Measurements from ENCODE around the gene ZBTB12. TPM values are rescaled to one million over a fixed set of nuclear protein-coding genes. Genes with fewer than 3 reads are reported as not detected.

ZBTB12 gene
- total and polyA plus RNA-seq, 2 of the 4 experiments (the other 2 are of a cell fraction), result 2.0 to 8.5 TPM

GRCh38 chr6:31892821-31893220 is 9.1 kb downstream of the ZBTB12 start:
- TF ChIP-seq RAD21 (IDR thresholded peaks at IDR 0.05; ENCODE audit: low read length) (no peak), POLR2A (IDR thresholded peaks at IDR 0.05; ENCODE audit: low read depth, low read length) (no peak), RCOR1 (IDR thresholded peaks at IDR 0.05; ENCODE audit: insufficient replicate concordance, low read length) (no peak), MAZ (IDR thresholded peaks at IDR 0.05; ENCODE audit: borderline replicate concordance, low read depth, low read length) (no peak), CEBPB (IDR thresholded peaks at IDR 0.05; ENCODE audit: low read depth, low read length) (no peak), NFE2L2 (IDR thresholded peaks at IDR 0.05; ENCODE audit: low read depth, low read length) (no peak), RFX5 (IDR thresholded peaks at IDR 0.05; ENCODE audit: low read depth, low read length) (no peak)
- TF ChIP-seq, protein P1, sequence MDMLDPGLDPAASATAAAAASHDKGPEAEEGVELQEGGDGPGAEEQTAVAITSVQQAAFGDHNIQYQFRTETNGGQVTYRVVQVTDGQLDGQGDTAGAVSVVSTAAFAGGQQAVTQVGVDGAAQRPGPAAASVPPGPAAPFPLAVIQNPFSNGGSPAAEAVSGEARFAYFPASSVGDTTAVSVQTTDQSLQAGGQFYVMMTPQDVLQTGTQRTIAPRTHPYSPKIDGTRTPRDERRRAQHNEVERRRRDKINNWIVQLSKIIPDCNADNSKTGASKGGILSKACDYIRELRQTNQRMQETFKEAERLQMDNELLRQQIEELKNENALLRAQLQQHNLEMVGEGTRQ (IDR thresholded peaks at IDR 0.05; ENCODE audit: low read depth, low read length), result no peak
- Histone ChIP-seq H3K56ac (ENCODE audit: extremely low read depth, insufficient read depth, low read length) (no peak overlapping the region), H3K23ac (ENCODE audit: low read depth, low read length) (no peak overlapping the region), H2AK9ac (replicated peaks; ENCODE audit: low read depth, low read length, poor library complexity) (no peak overlapping the region), H4K8ac (ENCODE audit: low read depth in 2 of 2, low read length in 2 of 2) (no peak overlapping the region), H3K18ac (ENCODE audit: low read depth, low read length) (no peak overlapping the region), H2BK120ac (ENCODE audit: low read depth, low read length) (no peak overlapping the region), H3K14ac (replicated peaks; ENCODE audit: low read depth, low read length) (no peak overlapping the region), H3K79me1 (ENCODE audit: low read depth in 1 of 2, low read length in 2 of 2) (peaks cover 17 to 24% of the 10 kb centered on the region in 2 experiments), H3K4ac (ENCODE audit: low read depth, low read length) (no peak overlapping the region), H3K27me3 (ENCODE audit: control insufficient read depth, insufficient read depth, low read length) (no peaks in the 10 kb centered on the region), H4K20me1 (ENCODE audit: insufficient read depth, low read length) (peaks cover 4% of the 10 kb centered on the region), H3K36me3 (ENCODE audit: control insufficient read depth, insufficient read depth, low read length) (peaks cover 44% of the 10 kb centered on the region), H4K91ac (ENCODE audit: insufficient read depth, low read depth, low read length) (no peak overlapping the region), H3K4me1 (ENCODE audit: control insufficient read depth, insufficient read depth, low read length) (peaks cover 2% of the 10 kb centered on the region; the same call in 1 of the 2 replicates), H2AK5ac (ENCODE audit: low read depth, low read length) (no peak overlapping the region), H3K4me2 (ENCODE audit: low read depth, low read length) (no peak overlapping the region), H2BK15ac (ENCODE audit: low read depth, low read length) (no peak overlapping the region), H4K5ac (ENCODE audit: low read depth, low read length) (no peak overlapping the region), H3K9ac (ENCODE audit: low read depth, low read length) (no peak overlapping the region), H3K9me1 (ENCODE audit: insufficient read depth, low read length) (no peaks in the 10 kb centered on the region), H2BK5ac (ENCODE audit: low read depth, low read length, poor library complexity, severe bottlenecking) (no peak overlapping the region), H3K4me3 (ENCODE audit: insufficient read depth, low read depth, low read length) (no peak overlapping the region), H3K27ac (ENCODE audit: insufficient read depth, low read length) (no peak overlapping the region), H2BK20ac (ENCODE audit: low read depth, low read length) (no peak overlapping the region), H3K9me3 (ENCODE audit: control insufficient read depth, insufficient read depth, low read length) (no peaks in the 10 kb centered on the region), H2AFZ (replicated peaks; ENCODE audit: low read length, poor library complexity) (no peak overlapping the region)
- intact Hi-C loops (cut with micrococcal nuclease), result no loop called here
- dilution Hi-C loops (cut with HindIII; ENCODE audit: low sequenced_read_pairs, unreplicated experiment), result no loop called here
- ChIA-PET CTCF (no interaction called here), POLR2A (ENCODE audit: unreplicated experiment) (no interaction called here)
- no TSS peak for BruUV-seq (replicated peaks)
- in situ Hi-C loops (cut with MboI; ENCODE audit: low sequenced_read_pairs), result no loop called here
- WGBS, 2 experiments (ENCODE audit: extremely low coverage in 2 of 2, insufficient read length in 1 of 2), result 93% methylated on average over 5 of the region's 6 CpGs; no CpG with 5 or more reads in 1 of the 2 experiments
- no peak for DNase-seq
- ATAC-seq (ENCODE audit: low read depth), result no peak

Data from IMR-90 (cell line).